Suppressor macrophage treated with lipopolysaccharide for 1 hour (primary cell): ENCODE results near the gene PGBD5.

Experiments used
- DNase-seq, 3 donors: peaks; one replicate each; pipeline ENCODE4 v3.0.0-alpha.2; 2020 to 2022

PGBD5 gene

DNA sequence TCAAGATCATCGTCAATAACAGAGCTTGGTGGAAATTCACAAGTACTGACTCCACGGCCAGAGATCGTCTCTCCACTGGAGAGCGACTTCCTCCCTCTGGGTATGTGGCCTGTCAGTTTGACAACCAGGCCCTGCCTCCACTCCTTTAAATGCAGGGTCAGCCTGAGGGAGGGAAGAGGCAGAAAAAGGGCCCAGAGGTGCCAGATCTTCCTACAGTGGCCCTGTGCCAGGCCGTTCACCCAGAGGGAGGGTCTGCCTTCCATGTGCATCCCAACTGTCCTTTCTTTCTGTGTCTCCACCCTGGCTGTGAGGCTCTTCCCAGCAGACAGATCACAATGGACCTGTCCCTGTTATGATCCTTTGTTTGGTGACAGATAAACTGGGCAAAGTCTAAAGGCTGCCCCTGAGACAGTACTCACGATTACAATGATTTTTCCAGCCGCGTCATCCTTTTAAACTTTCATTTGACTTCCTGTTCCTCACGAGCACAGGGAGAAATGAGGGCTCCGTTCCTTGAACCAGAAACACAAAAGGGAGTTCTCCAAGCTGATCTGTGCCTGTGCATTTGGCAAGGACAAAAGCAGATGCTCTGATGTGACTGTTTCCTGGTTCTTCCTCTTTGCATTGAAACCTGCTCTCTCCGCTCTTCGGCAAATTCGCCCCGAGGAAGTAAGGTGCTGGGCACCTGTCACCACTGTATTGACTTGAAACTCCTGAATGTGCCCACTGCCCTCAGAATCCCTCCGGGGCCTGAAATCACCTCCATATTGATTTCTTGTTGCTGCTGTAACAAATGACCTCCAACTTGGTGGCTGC lies 126.7 kb downstream of the PGBD5 start:
- peak; percentile 37 to 57 (median 41) for DNase-seq

GRCh38 chr1:230295367-230295766 lies 130.8 kb downstream of the PGBD5 start:
- DNase-seq: no peak

GRCh38 chr1:230293390-230293700 lies 132.8 kb downstream of the PGBD5 start:
- DNase-seq: no peak

GRCh38 chr1:230292689-230293389 lies 133.3 kb downstream of the PGBD5 start:
- no peak for DNase-seq

DNA sequence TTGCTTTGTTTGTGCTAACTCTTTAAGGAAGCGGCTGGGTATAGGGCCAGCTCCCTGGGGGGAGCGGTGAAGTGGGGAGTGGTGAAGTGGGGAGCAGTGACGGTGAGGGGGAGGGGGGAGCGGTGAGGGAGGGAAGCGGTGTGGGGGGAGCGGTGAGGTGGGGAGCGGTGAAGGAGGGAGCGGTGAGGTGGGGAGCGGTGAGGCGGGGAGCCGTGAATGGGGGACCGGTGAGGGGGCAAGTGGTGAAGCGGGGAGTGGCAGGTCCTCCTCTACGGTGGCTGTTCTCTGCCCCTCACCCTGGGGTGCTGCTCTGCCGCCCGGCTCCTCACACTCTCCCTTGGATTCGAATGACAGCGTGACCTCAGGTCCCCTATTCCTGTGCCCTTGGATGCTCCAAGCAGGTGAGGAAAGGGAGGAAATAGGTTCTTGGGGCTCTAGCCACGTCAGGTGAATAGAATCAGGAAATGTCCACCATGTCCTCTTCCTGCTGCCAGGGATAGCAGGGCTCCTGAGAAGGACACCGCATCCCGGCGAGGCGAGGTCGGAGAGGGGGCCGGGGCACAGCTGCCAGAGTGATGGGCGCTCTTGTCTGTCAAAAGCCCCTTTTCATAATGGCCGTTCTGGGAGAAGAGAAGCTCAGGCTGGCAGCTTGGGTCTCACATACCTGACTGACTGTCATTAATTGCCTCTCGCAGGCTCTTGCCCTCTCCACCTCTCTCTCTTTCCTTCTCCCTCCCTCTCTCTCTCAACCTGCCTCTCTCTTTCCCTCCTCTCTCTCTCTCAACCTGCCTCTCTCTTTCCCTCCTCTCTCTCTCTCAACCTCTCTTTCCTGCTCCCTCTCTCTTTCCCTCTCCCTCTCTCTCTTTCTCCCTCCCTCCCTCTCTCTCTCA lies 134.2 kb downstream of the PGBD5 start:
- DNase-seq: no peak

GRCh38 chr1:230289350-230289644 lies 136.8 kb downstream of the PGBD5 start:
- no peak for DNase-seq

DNA sequence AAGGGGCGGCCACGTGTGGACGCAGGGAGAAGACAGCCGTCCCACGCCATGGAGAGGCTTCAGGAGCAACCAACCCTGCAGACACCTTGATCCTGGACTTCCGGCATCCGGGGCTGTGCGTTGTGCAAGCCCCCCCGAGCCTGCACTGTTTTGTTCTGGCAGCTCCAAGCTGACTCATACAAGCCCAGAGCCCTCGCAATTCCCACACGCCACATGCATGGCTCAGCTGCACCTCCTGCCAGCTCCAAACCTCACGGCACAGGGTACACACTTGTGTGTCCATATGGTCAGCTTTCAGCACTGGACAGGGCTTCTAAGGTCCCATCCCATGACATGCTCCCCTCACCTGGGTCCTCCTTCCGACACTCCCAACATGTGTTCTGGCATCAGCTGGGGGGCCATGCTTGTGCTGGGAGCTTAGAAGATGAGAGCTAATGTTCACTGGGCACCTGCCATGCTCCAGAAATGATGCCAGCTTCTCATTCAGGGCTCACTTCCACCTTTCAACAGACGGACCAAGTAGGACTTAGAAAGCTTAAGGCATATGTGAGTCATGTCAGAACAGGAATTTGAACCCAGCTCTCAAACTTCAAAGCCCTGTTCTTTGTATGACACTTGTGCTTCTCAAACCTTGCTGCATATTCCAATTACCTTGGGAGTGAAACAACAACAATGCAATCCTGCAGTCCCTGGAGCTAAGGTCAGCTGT lies 137.3 kb downstream of the PGBD5 start:
- no peak for DNase-seq

- no peak for DNase-seq
Measured at GRCh38 chr1:230287674-230288315, 138.3 kb downstream of the PGBD5 start.

DNA sequence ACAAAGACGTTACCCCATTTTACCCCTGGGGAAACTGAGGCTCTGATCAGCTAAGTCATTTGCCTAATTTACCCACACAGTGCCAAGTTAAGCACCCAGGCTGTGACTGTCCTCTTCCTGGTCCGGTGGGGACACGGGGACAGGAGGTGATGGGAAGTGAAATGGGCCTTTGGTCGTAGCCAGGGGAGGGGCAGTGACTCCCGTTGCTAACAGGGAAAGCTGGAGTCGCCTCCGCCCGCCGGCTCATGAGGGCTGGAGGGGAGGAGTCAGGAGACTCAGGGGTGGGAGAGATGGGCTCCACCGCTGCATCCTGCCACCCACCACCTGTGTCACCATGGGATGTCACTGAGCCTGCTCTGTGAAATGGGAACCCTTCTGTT lies 139.3 kb downstream of the PGBD5 start:
- no peak for DNase-seq

GRCh38 chr1:230286166-230286889 lies 139.8 kb downstream of the PGBD5 start:
- DNase-seq: no peak

- DNase-seq: no peak
Measured at GRCh38 chr1:230285351-230285750, 140.8 kb downstream of the PGBD5 start.

DNA sequence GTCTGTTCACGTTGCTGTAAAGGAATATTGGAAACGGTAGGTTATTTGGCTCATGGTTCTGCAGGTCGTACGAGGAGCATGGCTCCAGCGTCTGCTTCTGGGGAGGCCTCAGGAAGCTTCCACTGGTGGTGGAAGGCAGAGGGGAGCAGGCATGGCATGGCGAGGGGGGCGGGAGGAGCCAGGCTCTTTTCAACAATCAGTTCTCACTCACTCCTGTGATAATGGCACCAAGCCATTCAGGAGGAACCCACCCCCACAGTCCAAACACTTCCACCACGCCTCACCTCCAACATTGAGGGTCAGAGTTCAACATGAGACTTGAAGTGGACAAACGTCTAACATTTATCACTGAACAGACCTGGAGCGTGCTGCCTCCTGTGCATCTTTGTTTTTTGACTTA lies 141.2 kb downstream of the PGBD5 start:
- DNase-seq: no peak

DNA sequence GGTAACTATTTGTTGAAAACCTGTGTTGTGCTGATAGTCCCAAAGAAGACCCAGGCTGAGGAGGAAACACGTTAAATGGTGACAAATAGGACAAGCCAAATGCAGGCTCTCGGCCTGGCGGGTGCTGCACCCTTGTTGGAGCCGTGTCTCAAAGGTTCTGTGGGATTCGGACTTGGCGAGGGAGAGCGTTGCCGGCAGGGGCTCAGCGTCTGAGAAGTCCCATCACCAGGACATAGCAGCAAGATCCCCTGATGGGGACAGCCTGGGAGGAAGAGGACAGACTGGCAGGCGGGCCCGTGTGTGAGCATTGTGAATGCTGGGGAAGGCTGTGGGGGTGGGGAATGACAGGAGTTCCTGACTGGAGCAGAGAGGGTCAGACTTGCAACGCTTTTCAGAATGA lies 142.5 kb downstream of the PGBD5 start:
- DNase-seq: no peak

DNA sequence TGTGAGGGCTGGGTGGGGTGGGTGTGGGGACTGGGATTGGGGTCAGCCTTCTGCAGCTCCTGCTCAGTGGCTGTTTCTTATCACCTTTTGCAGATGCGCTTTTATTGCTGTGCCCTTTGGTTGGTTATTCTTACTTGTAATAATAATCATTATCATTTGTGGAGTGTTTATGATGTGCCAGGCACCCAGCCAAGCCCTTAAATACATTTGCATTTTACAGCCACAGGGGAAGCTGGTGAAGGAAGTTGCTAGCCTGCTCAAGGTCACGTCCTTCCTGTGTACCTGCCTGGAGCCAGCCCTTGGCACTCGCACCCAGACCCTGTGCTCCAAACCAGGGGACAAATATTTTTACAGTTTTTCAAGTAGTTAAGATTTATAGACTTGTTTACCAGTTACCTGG lies 144.0 kb downstream of the PGBD5 start:
- DNase-seq: no peak

- DNase-seq: no peak
Measured at GRCh38 chr1:230281556-230281955, 144.6 kb downstream of the PGBD5 start.

DNA sequence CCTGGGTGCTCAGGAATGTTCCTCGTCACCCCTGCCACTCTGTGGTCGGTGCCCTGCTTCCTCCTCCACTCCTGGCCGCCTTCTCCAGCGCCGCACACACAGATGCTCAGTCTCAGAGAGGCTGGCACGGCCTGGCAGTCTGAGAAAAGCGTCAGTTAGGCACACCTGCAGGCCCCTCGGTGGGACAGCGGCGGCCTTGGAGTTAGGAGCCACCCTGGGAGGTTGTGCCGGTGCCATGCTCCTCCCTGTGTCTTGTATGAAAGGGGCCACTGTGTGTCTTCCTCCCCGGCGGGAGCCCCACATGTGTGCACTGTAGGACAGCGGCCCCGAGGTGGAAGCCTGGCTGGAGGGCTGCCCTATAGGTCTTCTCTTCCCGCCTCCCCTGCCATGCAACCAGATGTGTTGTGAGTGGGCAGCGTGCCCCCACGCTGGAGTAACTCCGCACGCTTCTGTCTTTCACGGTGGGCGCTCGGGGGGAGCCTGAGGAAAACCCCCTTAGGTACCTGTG lies 145.2 kb downstream of the PGBD5 start:
- DNase-seq: no peak

DNA sequence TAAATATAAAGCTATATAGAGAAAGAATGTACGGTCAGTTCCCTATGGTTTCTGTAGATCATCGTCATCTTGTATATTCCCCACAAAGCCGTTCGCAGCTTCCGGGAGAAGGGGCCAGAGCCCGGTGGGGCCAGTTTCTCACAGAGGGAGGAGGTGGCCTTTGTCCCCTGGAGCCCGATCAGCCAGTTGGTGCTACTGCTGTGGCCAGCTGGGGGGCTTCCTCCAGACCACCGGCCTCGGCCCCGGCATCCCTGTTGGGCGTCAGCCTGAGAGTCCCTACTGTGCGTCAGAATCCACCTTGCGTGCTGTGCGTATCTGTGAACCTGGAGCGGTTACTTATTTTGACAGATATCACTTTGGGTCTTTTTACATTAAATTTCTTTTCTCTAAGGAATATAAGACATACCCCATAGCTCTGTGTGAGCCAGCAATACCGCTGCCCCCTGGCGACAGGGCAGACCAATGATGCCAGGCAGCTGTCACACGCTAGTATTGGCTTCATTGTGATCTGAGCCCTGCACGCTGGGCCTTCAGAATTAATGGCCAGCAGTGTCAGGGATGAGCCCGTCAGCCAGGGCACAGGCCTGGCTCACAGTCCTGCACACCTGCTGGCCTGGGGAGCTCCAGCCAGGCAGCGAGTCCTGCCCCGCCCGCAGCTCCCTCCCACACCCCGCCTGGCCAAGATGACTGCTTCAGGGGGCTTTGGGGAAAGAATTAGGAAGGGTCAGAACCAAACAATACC lies 145.9 kb downstream of the PGBD5 start:
- no peak for DNase-seq

GRCh38 chr1:230279583-230279945 lies 146.6 kb downstream of the PGBD5 start:
- no peak for DNase-seq

- no peak for DNase-seq
Measured at GRCh38 chr1:230278871-230279582, 147.1 kb downstream of the PGBD5 start.

DNA sequence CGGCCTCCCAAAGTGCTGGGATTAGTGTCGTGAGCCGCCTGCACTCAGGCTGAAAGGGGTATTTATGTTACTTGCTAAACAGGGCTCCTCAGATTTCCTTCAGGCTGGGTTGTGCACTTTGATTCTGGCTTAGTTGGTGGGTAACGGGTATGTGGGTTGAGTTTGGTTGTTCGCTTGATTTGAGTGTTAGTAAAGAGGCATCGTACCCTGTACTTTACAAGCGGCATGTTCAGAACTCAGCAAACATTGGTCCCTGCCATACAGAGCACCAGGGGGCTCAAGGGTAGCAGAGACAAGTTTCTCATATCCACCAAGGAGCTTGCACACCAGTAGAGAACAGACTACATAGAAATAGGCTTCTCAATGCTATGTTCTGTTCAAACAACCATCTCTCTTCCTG lies 147.8 kb downstream of the PGBD5 start:
- DNase-seq: no peak
